Measurements from ENCODE around the gene WFIKKN1. TPM values are rescaled to one million over a fixed set of nuclear protein-coding genes. Genes with fewer than 3 reads are reported as not detected.

The WFIKKN1 gene
- total and polyA plus RNA-seq, 12 donors, result 0.18 to 3.9 (median 0.45) TPM; not detected in 2

GRCh38 chr16:641326-642188 is 10.8 kb downstream of the WFIKKN1 start, which contains the start of gene MCRIP2:
Gene MCRIP2, plus strand, starts transcription at chr16:641828. Its CDS starts 164 bp downstream, at chr16:641992.
- Histone ChIP-seq H3K36me3 (replicated peaks in 1 of 2) (no peaks in the 10 kb centered on the region), H3K27ac (peak within 1 kb of the TSS; percentile 85 to 100 (median 93)), H3K27me3 (no peaks in the 10 kb centered on the region), H3K4me3 (peak within 1 kb of the TSS; percentile 40 to 97 (median 46)), H3K4me1 (replicated peaks in 1 of 2) (peaks cover 61 to 64% of the 10 kb centered on the region in 2 donors), H3K9me3 (replicated peaks in 1 of 3) (no peaks in the 10 kb centered on the region)
- intact Hi-C loops (cut with DNase I), result no loop called here
- WGBS, 4 donors, result 0 to 2% (median 1%) methylated on average over 1 to 81 of the region's 81 CpGs; no CpG with 5 or more reads in 1 of the 4 donors
- peak; percentile 91 to 94 (median 92) for DNase-seq
- TF ChIP-seq CTCF (IDR thresholded peaks at IDR 0.05) (peak in 1 of 6 experiments; percentile 10), POLR2A (IDR thresholded peaks at IDR 0.05) (peak; percentile 44 to 92)

GRCh38 chr16:642189-643049 is 11.6 kb downstream of the WFIKKN1 start:
- no peak for TF ChIP-seq POLR2A (IDR thresholded peaks at IDR 0.05)
- no peak for TF ChIP-seq CTCF (IDR thresholded peaks at IDR 0.05)
- DNase-seq, result peak; percentile 79 to 86 (median 84)

DNA sequence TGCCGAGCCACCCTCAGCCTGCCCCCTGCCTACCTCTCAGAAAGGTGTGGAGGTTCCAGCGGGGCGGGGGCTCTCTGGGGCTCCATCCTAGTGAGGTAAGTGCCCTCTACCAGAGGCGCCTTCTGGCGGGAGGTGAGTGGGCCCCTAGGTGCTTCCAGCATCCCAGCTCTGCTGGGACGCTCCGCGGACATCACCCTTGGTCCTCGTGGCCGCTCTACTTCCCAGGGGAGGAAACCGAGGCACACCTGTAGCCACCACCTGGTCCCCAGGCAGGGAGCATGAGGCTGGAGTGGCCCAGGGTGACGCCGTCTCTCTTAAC is 12.2 kb downstream of the WFIKKN1 start:
- DNase-seq, result no peak
- Histone ChIP-seq H3K9me3 (replicated peaks in 1 of 3) (no peaks in the 10 kb centered on the region), H3K4me1 (replicated peaks in 1 of 2) (peaks cover 67 to 70% of the 10 kb centered on the region in 2 donors), H3K27ac (peak overlapping the region; percentile 85 to 100 (median 93)), H3K4me3 (peak overlapping the region in 2 of 4 donors; percentile 43 to 97), H3K36me3 (replicated peaks in 1 of 2) (no peaks in the 10 kb centered on the region), H3K27me3 (no peaks in the 10 kb centered on the region)
- 61 to 69% (median 65%) methylated on average over 3 to 13 of the region's 13 CpGs for WGBS, 4 donors
- TF ChIP-seq POLR2A (IDR thresholded peaks at IDR 0.05) (no peak), CTCF (IDR thresholded peaks at IDR 0.05) (no peak)
- intact Hi-C loops (cut with DNase I), result no loop called here

More at GRCh38 chr16:642189-643049, 11.6 kb downstream of the WFIKKN1 start:
- Histone ChIP-seq H3K27ac (peak overlapping the region; percentile 85 to 100 (median 93)), H3K4me1 (replicated peaks in 1 of 2) (peaks cover 67 to 70% of the 10 kb centered on the region in 2 donors), H3K4me3 (peak overlapping the region; percentile 40 to 97 (median 46)), H3K27me3 (no peaks in the 10 kb centered on the region), H3K36me3 (replicated peaks in 1 of 2) (no peaks in the 10 kb centered on the region), H3K9me3 (replicated peaks in 1 of 3) (no peaks in the 10 kb centered on the region)
- 3 to 11% (median 4%) methylated on average over 13 to 72 of the region's 72 CpGs for WGBS, 4 donors
- intact Hi-C loops (cut with DNase I), result no loop called here

DNA sequence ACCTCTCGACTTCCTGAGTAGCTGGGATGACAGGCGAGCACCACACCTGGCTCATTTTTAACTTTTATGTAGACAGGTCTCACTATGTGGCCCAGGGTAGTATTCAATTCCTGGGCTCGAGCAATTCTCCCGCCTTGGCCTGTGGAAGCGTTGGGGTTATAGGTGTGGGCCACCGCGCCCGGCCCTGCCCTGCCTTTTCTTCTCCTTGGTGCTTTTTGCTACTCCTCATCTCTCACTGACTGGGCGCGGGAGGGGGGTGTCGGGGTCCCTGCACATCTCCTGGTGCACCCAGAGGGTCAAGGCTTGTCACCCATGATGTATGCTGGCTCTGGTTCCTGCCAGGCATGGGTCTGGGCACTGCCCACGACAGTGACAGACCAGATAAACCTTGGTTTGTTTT is 13.8 kb downstream of the WFIKKN1 start:
- H3K4me1 ChIP-seq (replicated peaks in 1 of 2), result peaks cover 63 to 68% of the 10 kb centered on the region in 2 donors
- peak overlapping the region in 3 of 5 donors; percentile 68 to 95 (median 92) for H3K27ac ChIP-seq
- H3K4me3 ChIP-seq, result no peak overlapping the region
- no peaks in the 10 kb centered on the region for H3K27me3 ChIP-seq
- DNase-seq, result no peak
- no peaks in the 10 kb centered on the region for H3K9me3 ChIP-seq (replicated peaks in 1 of 3)
- WGBS, 4 donors, result 79 to 88% (median 83%) methylated on average over 9 to 12 of the region's 12 CpGs
- TF ChIP-seq CTCF (IDR thresholded peaks at IDR 0.05), result no peak
- peak in 1 of 2 donors; percentile 2 for TF ChIP-seq POLR2A (IDR thresholded peaks at IDR 0.05)
- H3K36me3 ChIP-seq (replicated peaks in 1 of 2), result no peaks in the 10 kb centered on the region
- intact Hi-C loops (cut with DNase I), result no loop called here
